ENCODE data around the gene STPG1.

STPG1 gene

DNA sequence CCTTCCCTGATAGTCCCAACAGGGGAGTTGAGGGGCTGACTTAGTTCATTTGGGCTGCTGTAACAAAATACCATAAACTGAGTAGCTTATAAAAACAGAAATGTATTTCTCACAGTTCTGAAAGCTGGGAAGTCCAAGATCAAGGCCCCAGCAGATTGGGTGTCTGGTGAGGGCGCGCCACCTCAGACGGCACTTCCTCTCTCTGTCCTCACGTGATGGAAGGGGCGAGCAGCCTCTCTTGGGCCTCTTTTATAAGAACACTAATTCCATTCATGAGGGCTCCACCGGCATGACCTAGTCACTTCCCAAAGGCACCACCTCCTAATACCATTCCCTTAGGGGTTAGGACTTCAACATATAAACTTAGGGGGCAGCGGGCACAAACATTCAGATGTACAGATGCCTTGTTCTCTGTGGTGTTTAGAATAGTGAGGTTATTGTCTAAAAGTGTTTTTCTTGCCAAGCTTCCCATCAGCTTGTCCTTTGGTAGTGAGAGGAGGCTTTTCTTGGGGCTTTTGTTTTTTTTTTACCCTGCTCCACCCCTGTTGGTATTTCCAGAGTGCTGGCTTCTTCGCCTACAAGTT lies 22.3 kb upstream of the STPG1 start:
- in situ Hi-C loops (cut with MboI; ENCODE audit: low pct_unique_long_range_greater_than_20kb, low sequenced_read_pairs): no loop called here
- DNase-seq: no peak

DNA sequence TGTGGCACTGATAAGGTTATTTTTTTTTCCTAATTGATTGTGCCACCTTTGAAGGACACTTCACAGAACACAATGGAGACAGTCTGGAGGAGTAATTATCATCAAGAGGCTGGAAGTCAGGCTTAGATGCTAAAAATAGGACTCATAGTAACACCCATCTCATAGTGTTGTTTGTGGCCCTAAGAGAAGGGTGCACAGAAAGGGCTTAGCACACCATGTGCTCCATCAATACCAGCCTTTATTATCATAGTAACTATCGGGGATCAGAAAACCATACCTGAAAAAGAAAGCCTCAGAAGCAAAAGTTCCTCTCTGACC lies 13.9 kb upstream of the STPG1 start:
- no peak for DNase-seq
- in situ Hi-C loops (cut with MboI; ENCODE audit: low pct_unique_long_range_greater_than_20kb, low sequenced_read_pairs): no loop called here

DNA sequence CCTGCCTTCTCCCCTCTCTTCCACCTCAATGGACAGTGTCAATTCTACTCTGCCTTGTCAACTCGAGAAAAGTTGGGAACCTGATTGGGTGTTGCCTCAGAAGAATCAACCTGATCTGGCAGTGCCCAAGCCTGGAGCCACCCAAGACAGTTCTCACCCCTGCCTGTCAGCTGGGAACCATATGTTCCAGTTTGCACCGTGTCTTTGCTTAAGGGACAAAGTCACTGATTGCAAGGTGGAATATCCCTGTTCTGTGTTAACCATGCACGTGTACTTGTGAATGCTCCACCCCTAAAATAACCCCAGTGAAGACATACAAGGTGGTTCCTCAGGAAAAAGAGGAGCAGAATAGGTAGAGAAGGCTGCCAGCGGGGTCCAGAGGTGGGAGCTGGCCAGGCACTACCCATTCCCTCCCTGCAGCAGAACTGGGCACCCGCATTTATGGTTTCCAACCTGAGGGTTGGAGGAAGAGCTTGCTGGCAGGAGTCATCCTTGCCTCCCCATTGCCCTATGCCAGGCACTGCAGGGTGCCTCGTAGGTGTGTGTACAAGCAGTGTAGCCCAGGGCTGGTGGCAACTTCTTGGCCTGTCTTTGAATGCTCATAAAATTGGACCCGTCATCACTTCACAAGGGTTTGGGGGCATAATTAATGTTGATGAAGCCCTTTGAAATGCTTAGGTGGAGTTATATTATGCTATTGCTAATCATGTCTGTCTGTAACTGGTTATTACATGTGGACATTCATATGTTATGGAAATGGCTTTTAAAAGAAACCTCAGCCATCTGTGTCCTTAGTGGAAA lies 13.4 kb upstream of the STPG1 start:
- in situ Hi-C loops (cut with MboI; ENCODE audit: low pct_unique_long_range_greater_than_20kb, low sequenced_read_pairs): no loop called here

DNA sequence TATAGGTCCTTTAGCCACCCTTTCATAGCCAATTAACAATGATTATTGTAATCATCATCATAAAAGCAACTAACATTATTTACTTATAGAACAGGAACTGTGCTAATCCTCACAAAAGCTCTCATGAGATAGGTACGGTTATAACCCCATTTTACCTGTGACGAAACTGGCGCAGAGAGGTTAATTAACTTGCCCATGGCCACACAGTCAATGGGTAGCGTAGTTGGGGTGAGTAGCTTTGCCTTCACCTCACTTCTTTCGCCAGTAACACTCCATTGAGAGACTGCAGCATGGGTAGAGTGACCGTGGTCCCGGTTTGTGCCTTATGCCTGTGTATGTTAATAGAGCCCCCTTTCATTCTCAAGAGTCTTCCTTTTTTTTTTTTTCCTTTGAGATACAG lies 12.3 kb upstream of the STPG1 start:
- no peak for DNase-seq
- in situ Hi-C loops (cut with MboI; ENCODE audit: low pct_unique_long_range_greater_than_20kb, low sequenced_read_pairs): no loop called here

More for the DNA sequence above, 13.4 kb upstream of the STPG1 start:
- DNase-seq: no peak

DNA sequence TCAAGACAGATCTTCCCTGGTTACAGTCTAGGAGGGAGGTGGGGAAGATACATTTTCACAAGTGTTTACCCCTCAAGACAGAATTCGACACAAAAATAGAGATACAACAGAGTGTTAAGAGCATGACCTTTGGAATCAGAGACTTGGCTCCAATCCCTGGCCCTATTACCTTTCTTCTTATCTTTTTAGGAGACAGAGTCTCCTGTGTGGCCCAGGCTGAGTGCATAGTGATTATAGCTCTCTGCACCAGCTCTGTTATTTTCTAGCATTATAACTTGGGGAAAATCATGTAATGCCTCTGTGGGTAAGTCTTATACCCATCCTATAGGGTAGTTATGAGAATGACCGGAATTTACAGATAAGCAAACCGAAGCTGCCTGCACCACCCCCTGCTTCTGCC lies 11.9 kb upstream of the STPG1 start:
- no peak for DNase-seq
- in situ Hi-C loops (cut with MboI; ENCODE audit: low pct_unique_long_range_greater_than_20kb, low sequenced_read_pairs): no loop called here

DNA sequence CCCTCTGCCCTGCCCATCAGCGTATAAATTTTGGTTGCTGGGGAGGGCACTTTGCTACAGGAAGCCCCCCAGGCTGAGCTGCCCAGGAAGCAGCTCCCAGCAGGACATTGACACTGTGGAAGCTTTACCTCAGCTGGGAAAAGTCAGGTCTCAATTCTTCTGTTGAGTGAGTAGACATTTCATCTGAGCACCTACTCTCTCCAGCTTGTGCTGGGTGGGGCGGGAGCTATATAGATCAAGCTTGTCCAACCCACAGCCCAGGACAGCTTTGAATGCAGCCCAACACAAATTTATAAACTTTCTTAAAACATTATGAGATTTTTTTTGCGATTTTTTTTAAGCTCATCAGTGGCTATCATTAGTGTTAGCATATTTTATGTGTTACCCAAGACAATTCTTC lies 11.4 kb upstream of the STPG1 start:
- no peak for DNase-seq
- in situ Hi-C loops (cut with MboI; ENCODE audit: low pct_unique_long_range_greater_than_20kb, low sequenced_read_pairs): no loop called here

DNA sequence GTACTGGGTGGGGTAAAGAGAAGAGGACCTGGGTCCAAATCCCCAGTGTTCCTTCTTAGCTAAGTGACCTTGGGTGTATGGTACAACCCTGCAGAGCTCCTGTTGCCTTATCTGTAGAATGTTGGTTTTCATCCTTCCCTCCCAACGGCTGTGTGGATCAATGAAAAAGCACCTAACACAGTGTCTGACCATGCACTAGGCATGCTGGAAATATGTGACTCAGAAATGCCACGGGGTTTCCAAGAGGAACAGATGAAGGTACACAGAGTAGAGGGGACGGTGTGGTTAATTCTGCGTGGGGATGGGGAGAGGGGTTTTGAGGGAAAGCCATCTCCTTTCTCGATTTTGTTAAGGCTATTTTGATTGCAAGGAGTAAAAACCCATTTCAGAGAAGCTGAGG lies 10.6 kb upstream of the STPG1 start:
- in situ Hi-C loops (cut with MboI; ENCODE audit: low pct_unique_long_range_greater_than_20kb, low sequenced_read_pairs): no loop called here

DNA sequence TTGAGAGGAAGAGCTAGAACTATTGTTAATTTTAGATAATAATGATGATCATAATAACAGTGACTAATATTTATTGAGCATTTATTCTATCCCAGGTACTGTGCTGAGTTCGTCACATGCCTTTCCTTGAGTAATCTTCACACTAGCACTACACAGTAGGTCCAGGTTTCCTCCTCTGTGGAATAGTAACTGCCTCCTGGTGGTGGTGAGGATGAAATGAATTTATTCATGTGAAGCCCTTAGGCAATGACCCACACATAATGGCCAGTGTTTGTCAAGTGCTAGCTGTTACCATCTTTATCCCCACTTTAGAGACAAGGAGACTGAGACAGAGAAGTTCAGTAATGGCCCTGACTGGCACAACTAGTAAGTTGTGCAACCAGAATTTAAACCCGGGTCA lies 7.9 kb upstream of the STPG1 start:
- DNase-seq: no peak
- in situ Hi-C loops (cut with MboI; ENCODE audit: low pct_unique_long_range_greater_than_20kb, low sequenced_read_pairs): no loop called here

More for the DNA sequence above, 10.6 kb upstream of the STPG1 start:
- no peak for DNase-seq

DNA sequence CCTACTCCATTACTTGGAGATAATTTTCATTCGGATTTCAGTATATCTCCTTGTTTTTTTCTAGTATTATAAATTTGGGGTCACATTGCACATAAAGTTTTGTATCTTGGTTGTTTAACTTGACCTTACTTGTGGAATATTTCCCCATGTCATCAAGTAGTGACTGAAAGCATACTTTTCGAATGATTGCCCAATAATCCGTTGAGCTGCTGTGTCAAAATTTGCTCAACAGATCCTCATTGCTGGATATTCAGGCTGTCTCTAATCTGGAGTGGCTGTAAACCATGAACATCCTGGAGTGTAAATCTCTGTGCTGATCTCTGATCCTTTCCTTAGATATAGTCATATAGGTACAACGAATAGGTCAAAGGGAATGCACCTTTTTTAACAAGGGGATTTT lies 7.0 kb upstream of the STPG1 start:
- in situ Hi-C loops (cut with MboI; ENCODE audit: low pct_unique_long_range_greater_than_20kb, low sequenced_read_pairs): no loop called here
- no peak for DNase-seq

DNA sequence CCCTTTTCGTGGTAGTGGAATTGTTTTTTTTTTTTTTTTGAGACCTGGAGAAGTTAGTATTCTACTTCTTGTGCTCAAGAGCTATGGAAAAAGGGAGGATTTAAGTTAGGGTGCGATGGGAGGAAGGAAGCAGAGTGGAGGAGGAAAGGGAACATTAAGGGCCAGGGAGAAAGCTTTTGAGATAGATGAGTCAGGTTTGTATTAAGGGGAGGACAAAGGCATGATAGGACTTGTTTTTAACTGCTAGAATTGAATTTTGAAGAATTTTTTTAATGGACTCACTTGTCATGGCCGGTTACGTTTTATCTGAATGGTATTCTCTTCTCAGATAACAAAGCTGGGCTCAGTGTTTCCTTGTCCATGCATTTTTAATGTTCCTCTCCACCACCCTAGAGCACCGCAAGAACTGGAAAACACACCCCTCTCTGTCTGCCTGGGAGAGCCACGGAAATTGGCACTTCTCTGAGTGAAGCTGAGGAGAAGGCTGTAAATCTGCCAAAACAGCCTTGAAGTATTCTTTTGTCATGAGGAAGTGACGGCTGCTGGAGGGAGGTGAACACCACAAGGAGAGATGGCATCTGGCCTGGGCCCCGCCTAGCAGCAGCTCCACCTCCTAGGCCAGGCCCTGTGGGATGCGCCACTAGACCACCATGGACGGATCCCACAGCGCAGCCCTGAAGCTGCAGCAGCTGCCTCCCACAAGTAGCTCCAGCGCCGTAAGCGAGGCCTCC lies 5.5 kb upstream of the STPG1 start:
- DNase-seq: peak; percentile 96
- in situ Hi-C loops (cut with MboI; ENCODE audit: low pct_unique_long_range_greater_than_20kb, low sequenced_read_pairs): no loop called here

DNA sequence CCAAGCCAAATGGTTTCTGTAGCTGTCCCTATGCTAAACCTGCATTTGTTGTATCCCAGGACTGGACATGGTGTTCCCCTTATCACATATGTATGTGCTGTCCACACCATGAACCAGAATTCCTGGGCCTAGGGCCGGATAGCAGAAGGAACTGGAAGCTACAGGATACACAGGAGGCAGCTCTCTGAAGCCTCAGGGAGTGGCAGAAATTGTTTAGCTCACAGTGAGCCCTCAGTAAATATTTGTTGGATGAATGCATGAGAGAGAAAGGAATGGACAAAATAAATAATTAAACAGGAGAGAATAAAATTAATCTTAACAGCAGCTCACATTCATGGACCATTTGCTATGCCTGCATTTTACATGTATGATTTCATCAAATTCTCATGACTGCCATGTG lies 4.1 kb upstream of the STPG1 start:
- in situ Hi-C loops (cut with MboI; ENCODE audit: low pct_unique_long_range_greater_than_20kb, low sequenced_read_pairs): no loop called here
- no peak for DNase-seq

DNA sequence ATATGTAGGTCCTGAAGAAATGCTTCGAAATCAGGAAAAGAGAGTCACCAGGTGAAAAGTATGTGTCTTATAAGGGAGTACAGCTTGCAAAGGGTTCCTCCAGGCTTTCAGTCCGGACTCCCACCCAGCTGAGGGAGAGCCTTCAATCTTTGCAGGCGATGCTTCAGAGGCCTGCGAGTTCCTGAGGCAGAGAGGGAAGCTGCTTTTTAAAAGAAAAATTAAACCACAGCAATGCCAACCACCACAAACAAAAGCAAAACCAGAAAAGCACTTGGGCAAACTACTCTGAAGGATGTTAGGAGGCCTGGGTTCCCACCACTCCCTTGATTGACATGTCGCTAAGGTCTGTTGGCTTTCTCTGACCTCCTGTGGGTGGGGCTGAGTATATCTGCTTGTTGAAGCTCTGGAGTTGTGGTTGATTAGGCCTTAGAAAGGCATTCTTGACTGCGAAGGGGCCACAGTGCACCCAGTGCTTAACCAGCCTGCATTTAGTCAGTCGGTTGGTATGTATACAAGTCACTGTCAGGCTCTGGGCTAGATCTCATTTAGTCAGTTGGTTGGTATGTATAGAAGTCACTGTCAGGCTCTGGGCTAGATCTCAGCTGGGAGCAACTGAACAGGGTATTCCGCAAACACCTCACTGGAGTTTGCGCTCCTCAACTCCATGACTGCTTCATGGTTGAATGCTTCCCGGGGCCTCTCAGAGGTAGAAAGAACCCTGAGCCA lies 3.2 kb upstream of the STPG1 start:
- peak; percentile 58 for DNase-seq
- in situ Hi-C loops (cut with MboI; ENCODE audit: low pct_unique_long_range_greater_than_20kb, low sequenced_read_pairs): no loop called here

DNA sequence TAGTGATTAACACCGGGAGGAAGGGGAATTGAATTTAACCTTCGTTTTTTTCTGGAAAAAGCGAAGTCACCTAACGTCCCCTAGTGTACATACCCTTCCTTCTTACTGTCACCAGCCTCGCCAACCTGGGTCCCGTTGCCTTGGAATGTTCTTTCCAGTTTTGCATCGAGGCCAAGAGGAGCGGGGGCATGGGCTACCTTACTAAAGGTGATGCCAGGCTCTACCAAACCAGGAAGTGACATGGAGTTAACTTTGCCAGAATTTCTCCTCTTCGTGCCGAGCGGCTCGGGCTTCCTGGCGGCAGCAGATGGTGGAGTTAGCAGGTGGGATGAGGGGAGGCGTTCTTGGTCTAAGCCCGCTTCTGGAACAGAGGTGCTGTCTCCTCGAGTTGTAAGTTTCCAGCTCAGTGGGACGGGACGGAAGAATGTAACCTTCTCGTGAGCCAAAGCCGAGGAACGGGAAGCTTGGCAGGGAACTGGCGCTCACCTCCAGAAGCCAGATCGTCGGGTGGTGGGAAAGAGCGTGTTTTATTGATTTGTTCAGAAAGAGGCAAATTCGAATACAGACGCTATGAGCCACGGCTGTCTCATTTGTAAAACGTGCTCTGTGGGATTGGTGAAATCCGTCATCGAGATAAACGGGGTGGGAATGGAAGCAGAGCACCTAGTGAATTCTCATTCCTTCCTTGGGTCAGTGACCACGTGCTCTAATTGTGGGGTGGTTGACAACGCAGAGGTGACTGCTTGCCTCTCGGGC lies 2.5 kb upstream of the STPG1 start:
- no peak for DNase-seq
- in situ Hi-C loops (cut with MboI; ENCODE audit: low pct_unique_long_range_greater_than_20kb, low sequenced_read_pairs): no loop called here

DNA sequence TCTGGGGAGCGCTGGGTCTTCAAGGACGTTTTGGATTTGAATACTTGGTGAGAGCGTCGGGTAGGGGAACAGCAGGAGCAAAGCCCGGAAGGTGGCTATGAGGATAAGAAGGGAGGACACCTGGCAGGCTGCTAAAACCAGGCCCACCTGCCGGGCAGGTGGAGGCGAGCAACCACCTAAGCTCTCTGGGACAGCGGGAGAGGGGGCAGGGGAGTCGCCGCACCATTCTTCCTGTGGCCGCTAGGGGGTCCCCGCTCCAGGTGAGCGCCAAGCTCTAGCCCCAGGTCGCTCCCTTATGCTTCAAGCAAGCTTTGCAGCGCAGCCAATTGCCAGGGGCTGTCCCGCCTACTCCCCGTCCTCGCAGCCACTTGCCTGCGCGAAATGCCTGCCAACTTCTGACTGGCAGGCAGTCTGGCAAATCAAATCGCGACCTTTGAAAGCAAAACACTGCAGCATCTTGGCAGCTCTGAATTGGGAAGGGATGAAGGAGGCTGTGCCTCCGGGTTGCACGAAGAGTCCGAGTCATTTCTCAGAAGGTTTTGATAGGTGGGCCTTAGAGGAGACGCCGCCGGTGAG lies 1.8 kb upstream of the STPG1 start, which contains the start of gene NIPAL3:
Gene NIPAL3 (plus strand): TSS at position 469 of the 576 bp plus-strand sequence. CDS start 3,746 bp downstream, outside the sequence.
- DNase-seq: peak; percentile 98
- in situ Hi-C loops (cut with MboI; ENCODE audit: low pct_unique_long_range_greater_than_20kb, low sequenced_read_pairs): no loop called here

DNA sequence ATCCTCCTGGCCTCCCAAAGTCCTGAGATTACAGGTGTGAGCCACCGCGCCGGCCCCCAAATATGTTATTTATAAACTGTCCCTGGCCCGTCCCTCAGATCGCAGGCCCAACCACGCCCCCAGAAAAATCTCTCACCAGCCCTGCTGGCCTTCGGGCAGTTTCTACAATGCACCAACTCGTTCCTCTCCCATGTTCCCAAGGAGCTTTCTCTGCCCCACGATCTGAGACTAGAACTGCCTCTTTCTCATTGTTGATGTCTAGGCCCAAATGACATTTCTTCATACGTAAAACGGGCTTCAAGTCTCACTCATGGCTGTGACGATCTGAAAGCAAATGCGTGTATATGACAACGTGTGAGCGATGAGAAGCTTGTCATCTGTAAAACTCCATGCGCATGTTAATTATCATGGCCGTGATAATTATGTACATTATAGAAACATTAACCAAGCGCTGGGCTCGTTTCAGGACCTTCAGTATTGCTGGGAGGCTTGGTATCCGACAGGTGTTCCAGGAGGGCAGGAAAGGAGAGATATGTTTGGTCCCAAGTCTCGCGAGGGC lies 1.3 kb upstream of the STPG1 start:
- DNase-seq: no peak
- in situ Hi-C loops (cut with MboI; ENCODE audit: low pct_unique_long_range_greater_than_20kb, low sequenced_read_pairs): no loop called here

DNA sequence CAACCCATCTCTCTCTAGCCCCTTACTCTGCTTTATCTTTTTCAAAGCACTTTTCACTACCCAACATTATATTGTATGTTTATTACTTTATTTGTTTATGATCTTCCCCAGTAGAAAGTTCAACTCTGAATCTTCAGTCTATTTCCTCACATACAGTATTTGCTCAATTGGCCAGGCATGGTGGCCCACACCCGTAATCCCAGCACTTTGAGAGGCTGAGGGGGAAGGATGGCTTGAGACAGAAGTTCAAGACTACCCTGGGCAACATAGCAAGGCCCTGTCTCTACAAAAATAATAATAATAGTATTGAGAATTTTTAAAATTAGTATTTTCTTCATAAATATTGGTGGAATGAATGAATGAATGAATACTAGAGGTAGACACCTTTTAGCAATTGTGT lies 1.2 kb downstream of the STPG1 start:
- no peak for DNase-seq
- in situ Hi-C loops (cut with MboI; ENCODE audit: low pct_unique_long_range_greater_than_20kb, low sequenced_read_pairs): no loop called here

DNA sequence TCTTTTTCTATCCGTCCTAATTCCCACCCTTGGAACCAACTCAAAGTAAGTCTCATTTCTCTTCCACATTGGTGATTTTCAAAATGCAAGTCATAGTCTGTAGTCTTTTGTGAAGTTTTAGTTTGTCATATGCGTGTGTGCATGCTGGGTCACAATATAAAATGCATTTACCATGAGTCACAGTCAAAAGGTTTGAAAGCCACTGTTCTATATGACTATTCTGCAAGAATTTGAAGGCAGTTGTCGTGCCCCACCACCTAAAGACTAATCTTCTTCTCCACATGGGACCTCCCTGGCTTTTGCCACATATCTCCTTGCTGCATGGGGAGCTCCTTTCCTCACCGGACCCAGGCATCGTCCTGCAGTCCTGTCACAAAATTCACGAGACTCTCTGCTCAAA lies 1.6 kb downstream of the STPG1 start:
- no peak for DNase-seq
- in situ Hi-C loops (cut with MboI; ENCODE audit: low pct_unique_long_range_greater_than_20kb, low sequenced_read_pairs): no loop called here

DNA sequence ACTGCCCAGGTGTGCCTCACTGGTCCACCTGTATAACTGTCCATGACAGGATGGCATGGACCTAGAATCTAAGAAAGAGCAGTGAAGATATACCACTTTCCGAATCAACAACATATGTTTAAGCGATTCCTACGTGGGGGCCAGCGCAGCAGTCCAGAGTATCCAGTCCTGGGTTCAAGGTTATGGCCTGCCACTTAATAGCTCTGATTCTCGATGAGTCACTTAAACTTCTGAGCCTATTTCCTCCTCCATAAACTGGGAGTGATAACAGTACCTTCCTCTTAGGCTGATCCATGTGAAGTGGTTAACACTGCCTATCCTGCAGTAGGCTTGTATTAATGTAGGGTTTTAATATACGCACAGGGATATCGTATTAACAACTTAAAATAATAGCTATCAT lies 2.8 kb downstream of the STPG1 start:
- no peak for DNase-seq
- in situ Hi-C loops (cut with MboI; ENCODE audit: low pct_unique_long_range_greater_than_20kb, low sequenced_read_pairs): no loop called here

DNA sequence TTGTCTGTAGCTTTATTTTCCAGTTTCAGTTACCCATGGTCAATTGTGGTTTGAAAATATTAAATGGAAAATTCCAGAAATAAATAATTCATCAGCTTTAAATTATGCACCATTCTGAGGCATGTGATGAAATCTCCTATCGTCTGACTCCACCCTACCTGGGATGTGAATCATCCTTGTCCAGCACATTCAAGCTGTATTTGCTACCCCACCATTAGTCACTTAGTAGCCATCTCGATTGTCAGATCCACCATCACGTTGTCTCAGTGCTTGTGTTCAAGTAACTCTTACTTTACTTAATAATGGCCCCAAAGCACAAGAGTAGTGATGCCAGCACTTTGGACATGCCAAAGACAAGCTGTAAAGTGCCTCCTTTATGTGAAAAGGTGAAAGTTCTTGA lies 4.0 kb downstream of the STPG1 start:
- DNase-seq: no peak
- in situ Hi-C loops (cut with MboI; ENCODE audit: low pct_unique_long_range_greater_than_20kb, low sequenced_read_pairs): no loop called here

Measured in KBM-7 (cell line).